CD4-positive, alpha-beta memory T cell (primary cell): ENCODE data around the gene NTF3. TPM values are rescaled to one million over a fixed set of nuclear protein-coding genes. Genes with fewer than 3 reads are reported as not detected.

Experiments used
- CTCF ChIA-PET: fragments of 350-600 bp; sonication (Branson Sonifier 250); formaldehyde crosslinking; loops from one replicate; lab custom pipeline; 2021; ENCODE audit warnings: inconsistent platforms; ENCODE audit not compliant: partially characterized antibody; lab: Charles Lee
- POLR2A ChIA-PET: fragments of 350-600 bp; sonication (Branson Sonifier 250); formaldehyde crosslinking; loops from one replicate; lab custom pipeline; 2021; ENCODE audit not compliant: partially characterized antibody; lab: Charles Lee
- DNase-seq, 5 donors: peaks; one replicate each; pipeline versions ENCODE4 v3.0.0 to v3.0.0-alpha.2; 2020 to 2022; ENCODE audit warnings: mixed read lengths in 1 of 5
- H3K27ac ChIP-seq: one replicate; pipeline ENCODE4 v1.7.0; 2013; ENCODE audit warnings: low read depth, low read length
- H3K27me3 ChIP-seq: 2 replicates; pipeline ENCODE4 v1.7.0; 2013; ENCODE audit warnings: mild to moderate bottlenecking, low read length, moderate library complexity; ENCODE audit not compliant: insufficient read depth
- H3K36me3 ChIP-seq: 2 replicates; pipeline ENCODE4 v1.7.0; 2013; ENCODE audit warnings: mild to moderate bottlenecking, low read length, moderate library complexity; ENCODE audit not compliant: insufficient read depth
- H3K4me1 ChIP-seq: 2 replicates; pipeline ENCODE4 v1.7.0; 2013; ENCODE audit warnings: mild to moderate bottlenecking, low read length, moderate library complexity; ENCODE audit not compliant: insufficient read depth
- H3K4me3 ChIP-seq, 2 donors: one replicate each; pipeline ENCODE4 v1.7.0; 2013; ENCODE audit warnings: low read length in 2 of 2, mild to moderate bottlenecking in 1 of 2
- H3K9me3 ChIP-seq, 2 donors: one replicate each; pipeline ENCODE4 v1.7.0; 2013; ENCODE audit warnings: low read length in 2 of 2, control low read depth in 1 of 2; ENCODE audit not compliant: control insufficient read depth in 1 of 2
- H3K27ac Mint-ChIP-seq, 7 donors: one replicate each; pipeline ENCODE4 v1.8.0; 2020 to 2021; ENCODE audit warnings: mixed read lengths in 7 of 7, mild to moderate bottlenecking in 6 of 7, inconsistent platforms in 3 of 7, moderate library complexity in 3 of 7
- H3K27me3 Mint-ChIP-seq, 2 donors: one replicate each; pipeline ENCODE4 v1.8.0; 2020 to 2021; ENCODE audit warnings: mixed read lengths in 2 of 2
- H3K36me3 Mint-ChIP-seq, 2 donors: one replicate each; pipeline ENCODE4 v1.8.0; 2020 to 2021; ENCODE audit warnings: mixed read lengths in 2 of 2, inconsistent platforms in 1 of 2, mild to moderate bottlenecking in 1 of 2
- H3K4me1 Mint-ChIP-seq, 4 donors: one replicate each; pipeline ENCODE4 v1.8.0; 2020 to 2021; ENCODE audit warnings: mixed read lengths in 4 of 4, mild to moderate bottlenecking in 1 of 4
- H3K4me3 Mint-ChIP-seq, 8 donors: one replicate each; pipeline ENCODE4 v1.8.0; 2020 to 2021; ENCODE audit warnings: mixed read lengths in 8 of 8, mild to moderate bottlenecking in 7 of 8, moderate library complexity in 6 of 8, inconsistent platforms in 3 of 8
- H3K9me3 Mint-ChIP-seq, 8 donors: one replicate each; pipeline ENCODE4 v1.8.0; 2020 to 2021; ENCODE audit warnings: mixed read lengths in 8 of 8, mild to moderate bottlenecking in 5 of 8, inconsistent platforms in 3 of 8, moderate library complexity in 1 of 8
- intact Hi-C: fragments of 100-400 bp; cut with micrococcal nuclease; formaldehyde crosslinking; loops from one replicate; pipeline ENCODE4 v1.15.1; 2023
- polyA plus RNA-seq, 2 donors: library from polyadenylated mRNA; unstranded; fragments of 300-500 nt; fragmentation: Illumina TruSeq; gene quantifications; one replicate each; pipeline ENCODE4 v1.2.3, GENCODE V29; 2021
- total RNA-seq, 2 experiments: library from RNA; stranded (reverse); gene quantifications; one replicate each; pipeline ENCODE4 v1.2.3, GENCODE V29; 2021

NTF3 gene
- total and polyA plus RNA-seq, 4 experiments from 2014 or later, result not detected

DNA sequence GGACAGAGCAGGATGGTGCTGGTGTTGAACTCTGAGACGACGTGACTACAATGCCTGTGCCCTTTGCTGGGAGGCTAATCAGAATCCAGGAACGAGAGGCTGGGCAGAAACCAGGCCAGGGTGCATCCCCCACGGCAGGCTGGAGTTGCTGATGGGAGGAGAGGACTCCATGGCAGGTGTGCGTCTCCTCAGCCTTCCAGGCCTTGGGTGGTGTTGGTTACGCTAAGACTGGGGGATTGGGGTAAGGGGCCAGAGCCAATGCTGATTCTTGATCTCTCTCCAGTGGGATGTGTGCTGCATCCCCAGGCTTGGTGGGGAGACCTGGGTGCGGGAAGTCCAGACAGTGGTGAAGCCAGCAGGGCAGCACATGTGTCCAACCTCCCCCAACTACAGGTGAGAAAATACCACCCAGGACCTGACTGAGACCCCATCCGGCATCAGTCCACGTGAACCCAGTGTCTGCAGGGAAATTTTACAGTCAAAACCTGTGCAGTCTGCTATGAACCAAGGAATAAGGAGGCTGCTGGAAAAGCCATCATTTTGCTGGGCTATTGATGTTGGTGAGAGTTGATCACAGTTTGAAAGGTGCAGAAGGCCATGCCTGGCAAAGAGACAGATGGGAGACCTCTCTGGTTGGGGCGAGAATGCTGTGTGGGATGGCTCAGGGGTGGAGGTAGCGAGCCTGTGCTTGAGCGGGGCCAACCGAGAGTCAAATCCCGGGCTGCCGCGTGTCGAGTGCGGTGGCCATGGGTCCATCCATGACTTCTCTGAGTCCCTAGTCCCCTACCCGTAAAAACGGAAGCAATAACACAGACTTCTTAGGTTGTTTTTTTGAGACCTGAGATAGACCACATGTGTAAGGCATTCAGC lies 89.8 kb downstream of the NTF3 start:
- Mint-ChIP-seq H3K27me3 (peaks cover 3% of the 10 kb centered on the region in 2 donors), H3K4me1 (no peaks in the 10 kb centered on the region), H3K36me3 (no peaks in the 10 kb centered on the region), H3K4me3 (no peak overlapping the region), H3K27ac (no peak overlapping the region), H3K9me3 (peaks cover 0 to 3% (median 0%) of the 10 kb centered on the region in 8 donors)
- Histone ChIP-seq H3K27me3 (no peaks in the 10 kb centered on the region), H3K4me3 (no peak overlapping the region), H3K9me3 (no peaks in the 10 kb centered on the region), H3K36me3 (no peaks in the 10 kb centered on the region), H3K27ac (no peak overlapping the region), H3K4me1 (no peaks in the 10 kb centered on the region)
- no peak for DNase-seq
- intact Hi-C loops, result no loop called here
- ChIA-PET CTCF (no interaction called here), POLR2A (no interaction called here)

DNA sequence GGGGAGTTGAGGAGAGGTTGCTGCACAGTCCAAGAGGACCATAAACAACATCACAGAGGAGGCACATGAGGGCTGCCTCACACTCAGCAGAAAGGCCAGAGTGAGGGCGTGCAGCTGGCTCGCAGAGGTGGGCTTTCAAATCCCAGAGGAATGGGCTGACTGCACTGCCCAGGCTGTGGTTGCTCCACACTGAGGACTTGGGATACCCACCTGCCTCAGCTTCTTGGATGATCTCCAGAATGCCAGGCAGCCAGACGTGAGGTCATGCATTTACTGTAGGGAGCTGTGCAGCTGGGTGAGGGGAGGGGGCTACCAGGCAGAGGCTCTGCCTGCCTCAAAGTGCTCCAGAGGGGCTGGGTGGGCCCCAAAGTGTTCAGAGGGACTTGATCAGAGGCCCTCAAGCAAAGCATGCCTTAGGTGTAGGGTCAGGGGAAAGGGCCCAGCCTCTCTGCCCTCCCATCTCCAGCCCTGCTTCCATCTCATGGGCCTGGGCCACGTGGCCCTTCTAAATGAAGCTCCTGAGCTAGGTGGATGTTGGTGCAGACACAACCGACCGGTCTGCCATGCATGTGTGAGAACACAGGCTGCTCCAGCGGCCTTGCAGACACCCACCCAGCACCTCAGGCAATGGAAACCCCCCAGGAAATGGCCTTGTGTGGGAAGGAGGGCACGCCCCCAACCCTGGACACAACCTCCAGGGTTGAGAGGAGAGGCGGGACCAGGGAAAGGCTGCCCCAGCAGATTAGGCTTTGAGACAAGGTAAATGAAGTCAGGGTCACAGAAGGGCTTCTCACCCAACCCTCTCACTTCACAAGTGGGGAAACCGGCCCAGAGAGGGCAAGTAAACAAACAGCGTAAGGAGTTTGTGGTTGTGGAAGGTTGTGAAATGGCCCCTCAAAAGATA lies 90.8 kb downstream of the NTF3 start:
- Histone ChIP-seq H3K27ac (no peak overlapping the region), H3K9me3 (no peaks in the 10 kb centered on the region), H3K4me1 (no peaks in the 10 kb centered on the region), H3K27me3 (no peaks in the 10 kb centered on the region), H3K36me3 (no peaks in the 10 kb centered on the region), H3K4me3 (no peak overlapping the region)
- H3K4me1 Mint-ChIP-seq, result no peaks in the 10 kb centered on the region
- intact Hi-C loops, result no loop called here
- H3K36me3 Mint-ChIP-seq, result no peaks in the 10 kb centered on the region
- CTCF ChIA-PET, result no interaction called here
- H3K9me3 Mint-ChIP-seq, result peaks cover 0 to 3% (median 0%) of the 10 kb centered on the region in 8 donors
- no peak overlapping the region for H3K4me3 Mint-ChIP-seq
- POLR2A ChIA-PET, result no interaction called here
- no peak overlapping the region for H3K27ac Mint-ChIP-seq
- peaks cover 3% of the 10 kb centered on the region in 2 donors for H3K27me3 Mint-ChIP-seq
- no peak for DNase-seq

DNA sequence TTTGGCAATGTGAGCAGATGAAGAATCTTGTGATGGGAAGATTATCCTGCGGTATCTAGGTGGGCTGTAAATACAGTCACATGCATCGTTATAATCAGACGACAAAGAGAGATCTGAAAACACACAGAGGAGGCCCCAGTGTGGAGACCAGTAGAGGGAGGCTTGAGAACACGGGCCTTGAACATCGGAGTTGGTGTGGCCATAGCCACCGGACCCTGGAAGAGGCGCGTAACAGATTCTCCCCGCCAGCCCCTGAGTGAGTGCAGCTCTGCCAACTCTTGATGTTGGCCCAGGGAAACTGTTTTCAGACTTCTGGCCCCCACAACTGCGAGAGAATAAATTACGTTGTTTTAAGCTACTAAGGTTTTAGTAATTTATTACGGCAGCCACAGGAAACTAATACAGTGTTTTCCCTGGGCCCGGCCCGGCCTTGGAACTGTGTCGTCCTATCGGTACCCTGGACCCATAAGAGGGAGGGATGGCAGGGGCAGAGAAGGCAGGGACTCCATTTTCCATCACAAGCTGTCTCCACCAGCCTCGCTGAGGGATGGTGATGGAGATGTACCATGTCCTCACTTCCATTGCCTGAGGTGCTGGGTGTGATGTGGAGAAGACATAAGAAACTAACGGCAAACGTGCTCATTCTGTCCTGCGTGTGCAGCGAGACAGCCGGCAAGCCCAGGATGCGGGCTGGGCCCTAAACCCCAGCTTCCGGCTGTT lies 91.6 kb downstream of the NTF3 start:
- H3K36me3 ChIP-seq, result no peaks in the 10 kb centered on the region
- H3K4me3 ChIP-seq, result no peak overlapping the region
- Mint-ChIP-seq H3K4me3 (no peak overlapping the region), H3K4me1 (no peaks in the 10 kb centered on the region), H3K36me3 (no peaks in the 10 kb centered on the region), H3K27me3 (peaks cover 3% of the 10 kb centered on the region in 2 donors), H3K9me3 (peaks cover 0 to 3% (median 0%) of the 10 kb centered on the region in 8 donors), H3K27ac (no peak overlapping the region)
- no peaks in the 10 kb centered on the region for H3K27me3 ChIP-seq
- POLR2A ChIA-PET, result no interaction called here
- CTCF ChIA-PET, result no interaction called here
- no peak for DNase-seq
- H3K27ac ChIP-seq, result no peak overlapping the region
- no peaks in the 10 kb centered on the region for H3K9me3 ChIP-seq
- H3K4me1 ChIP-seq, result no peaks in the 10 kb centered on the region
- intact Hi-C loops, result no loop called here

DNA sequence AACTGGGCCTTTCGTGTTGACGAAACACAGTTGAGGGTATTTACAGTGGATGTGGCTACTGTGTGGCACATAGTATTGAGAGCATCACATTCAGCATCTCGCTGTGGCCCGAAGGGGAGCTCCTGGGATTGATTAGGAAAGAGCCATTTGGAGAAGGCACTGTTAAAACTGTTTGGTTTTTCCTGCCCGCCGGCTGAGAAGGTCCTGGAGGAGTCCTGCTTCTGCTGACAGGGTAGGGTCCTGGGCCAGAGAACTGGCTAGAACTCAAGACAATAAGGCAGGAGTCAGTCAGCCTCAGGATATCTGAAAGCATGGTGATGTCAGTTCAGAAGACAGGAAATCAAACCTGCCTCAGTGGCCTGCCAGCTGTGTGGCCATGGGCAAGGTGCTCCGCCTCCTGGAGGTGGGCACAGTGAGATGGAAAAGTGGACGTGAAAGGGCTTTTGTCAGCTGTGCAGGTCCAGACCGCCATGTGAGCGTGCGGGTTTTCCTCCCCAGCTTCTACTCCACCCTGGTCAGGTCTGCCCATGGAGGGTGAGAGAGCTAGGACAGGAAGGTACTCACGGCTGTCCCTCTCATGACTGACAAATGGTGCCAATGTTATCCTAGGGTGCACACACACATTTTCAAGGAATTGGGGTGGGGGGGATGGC lies 92.3 kb downstream of the NTF3 start:
- H3K9me3 ChIP-seq, result no peaks in the 10 kb centered on the region
- no peaks in the 10 kb centered on the region for H3K36me3 ChIP-seq
- no peak overlapping the region for H3K4me3 Mint-ChIP-seq
- ChIA-PET POLR2A (no interaction called here), CTCF (no interaction called here)
- H3K4me1 ChIP-seq, result no peaks in the 10 kb centered on the region
- H3K4me3 ChIP-seq, result no peak overlapping the region
- no peak overlapping the region for H3K27ac Mint-ChIP-seq
- no peaks in the 10 kb centered on the region for H3K27me3 ChIP-seq
- no peaks in the 10 kb centered on the region for H3K36me3 Mint-ChIP-seq
- no peaks in the 10 kb centered on the region for H3K4me1 Mint-ChIP-seq
- intact Hi-C loops, result no loop called here
- DNase-seq, result no peak
- H3K27me3 Mint-ChIP-seq, result peaks cover 0 to 3% of the 10 kb centered on the region in 2 donors
- H3K27ac ChIP-seq, result no peak overlapping the region
- peaks cover 0 to 3% (median 0%) of the 10 kb centered on the region in 8 donors for H3K9me3 Mint-ChIP-seq

DNA sequence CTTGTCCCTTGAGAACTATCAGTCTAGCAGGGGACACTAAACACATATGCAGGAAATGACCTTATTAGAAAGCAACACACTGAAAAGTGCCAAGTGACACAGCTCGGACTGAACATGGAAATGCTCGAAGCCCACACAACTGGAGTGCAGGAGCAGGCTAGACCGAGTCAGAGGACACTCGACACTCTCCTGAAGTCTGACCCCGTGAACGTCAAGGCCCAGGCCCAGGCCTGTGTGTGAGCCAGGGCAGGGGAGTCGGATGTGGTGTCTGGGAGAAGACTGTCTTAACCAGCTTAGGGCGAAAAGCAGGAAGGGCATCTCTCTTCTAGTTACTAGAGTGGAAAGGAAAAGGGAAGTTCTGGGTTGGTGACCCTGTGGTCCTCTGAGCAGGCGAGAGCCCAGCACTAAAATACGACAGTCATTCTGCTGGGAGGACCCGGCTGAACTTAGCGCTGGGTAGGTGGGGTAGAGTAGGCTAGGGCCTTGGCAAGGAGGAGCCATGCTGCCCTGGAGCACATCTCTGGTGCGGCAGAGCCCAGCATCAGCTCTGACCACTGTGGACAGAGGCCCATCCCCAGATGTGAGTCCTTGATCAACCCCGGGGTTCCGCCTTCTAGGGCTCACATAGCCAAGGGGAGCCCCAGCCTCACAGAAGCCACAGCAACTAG lies 93.0 kb downstream of the NTF3 start:
- Mint-ChIP-seq H3K27me3 (peaks cover 0 to 5% of the 10 kb centered on the region in 2 donors), H3K9me3 (peaks cover 0 to 3% (median 0%) of the 10 kb centered on the region in 8 donors), H3K36me3 (no peaks in the 10 kb centered on the region), H3K4me1 (no peaks in the 10 kb centered on the region), H3K27ac (no peak overlapping the region), H3K4me3 (no peak overlapping the region)
- no peaks in the 10 kb centered on the region for H3K9me3 ChIP-seq
- no peaks in the 10 kb centered on the region for H3K4me1 ChIP-seq
- CTCF ChIA-PET, result no interaction called here
- no peak overlapping the region for H3K4me3 ChIP-seq
- H3K36me3 ChIP-seq, result no peaks in the 10 kb centered on the region
- intact Hi-C loops, result no loop called here
- no peak for DNase-seq
- POLR2A ChIA-PET, result no interaction called here
- H3K27ac ChIP-seq, result no peak overlapping the region
- H3K27me3 ChIP-seq, result no peaks in the 10 kb centered on the region

DNA sequence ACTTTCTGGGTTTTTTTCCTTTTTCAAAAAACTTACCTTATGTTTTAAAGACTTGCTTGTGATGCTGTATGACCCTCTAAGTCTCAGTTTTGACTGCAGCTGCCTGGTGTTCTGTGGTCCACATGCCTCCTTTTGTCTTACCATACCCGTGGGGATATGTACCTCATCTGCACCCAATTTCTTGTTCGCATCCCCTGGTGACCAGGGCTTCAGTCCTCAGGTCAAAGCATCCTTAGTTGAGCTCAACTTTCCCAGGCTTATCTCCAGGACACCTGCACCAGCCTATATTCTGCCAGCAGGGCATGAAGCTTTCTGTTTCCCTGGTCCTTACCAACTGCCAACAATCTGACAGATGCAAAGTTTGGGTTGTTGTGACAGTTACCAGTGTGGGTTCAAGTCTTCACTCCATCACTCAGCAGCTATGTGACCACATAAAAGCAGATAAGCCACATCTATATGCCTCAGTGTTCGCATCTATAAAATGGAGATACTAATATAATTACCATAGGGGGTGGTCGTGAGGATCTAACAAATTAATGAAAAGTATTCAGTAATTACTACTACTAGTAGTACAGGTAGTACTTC lies 94.0 kb downstream of the NTF3 start:
- H3K4me1 Mint-ChIP-seq, result no peaks in the 10 kb centered on the region
- Histone ChIP-seq H3K4me3 (no peak overlapping the region), H3K9me3 (no peaks in the 10 kb centered on the region), H3K4me1 (no peaks in the 10 kb centered on the region), H3K27ac (no peak overlapping the region), H3K27me3 (no peaks in the 10 kb centered on the region), H3K36me3 (no peaks in the 10 kb centered on the region)
- peaks cover 0 to 3% of the 10 kb centered on the region in 2 donors for H3K27me3 Mint-ChIP-seq
- H3K9me3 Mint-ChIP-seq, result peaks cover 0 to 3% (median 0%) of the 10 kb centered on the region in 8 donors
- POLR2A ChIA-PET, result no interaction called here
- no peak for DNase-seq
- intact Hi-C loops, result no loop called here
- CTCF ChIA-PET, result interaction anchor here (0.6 kb wide), 1 partner anchor 9 kb away, joined by 3 read pairs; no protein-coding TSS in a partner anchor
- H3K4me3 Mint-ChIP-seq, result no peak overlapping the region
- H3K36me3 Mint-ChIP-seq, result no peaks in the 10 kb centered on the region
- H3K27ac Mint-ChIP-seq, result no peak overlapping the region
